H1 (cell line): Measurements from ENCODE around the gene AARSD1. TPM values are rescaled to one million over a fixed set of nuclear protein-coding genes. Genes with fewer than 3 reads are reported as not detected.

Source experiments
- CTCF ChIA-PET: fragments of 300-600 bp; sonication (Branson Sonifier 250); formaldehyde crosslinking; loops from one replicate; lab custom pipeline; 2021; ENCODE audit not compliant: partially characterized antibody; lab: Charles Lee
- POLR2A ChIA-PET: fragments of 300-600 bp; sonication (Branson Sonifier 250); formaldehyde crosslinking; loops from one replicate; lab custom pipeline; 2021; ENCODE audit warnings: inconsistent platforms; ENCODE audit not compliant: partially characterized antibody; lab: Charles Lee
- DNase-seq, 2 experiments: peaks; one replicate each; pipeline versions ENCODE4 v3.0.0 to v3.0.0-alpha.2; 2010 to 2022; ENCODE audit warnings: low spot score in 2 of 2, low read depth in 1 of 2, mixed read lengths in 1 of 2
- FAIRE-seq: peaks from 2 replicates; lab custom pipeline; 2011; peaks lifted over from hg19 to GRCh38; lab: Jason Lieb, UNC
- H2AFZ ChIP-seq: 2 replicates; pipeline ENCODE4 v1.8.1; 2012; ENCODE audit warnings: low read length, inconsistent platforms
- H2AK5ac ChIP-seq: 2 replicates; pipeline ENCODE4 v1.6.1; 2013; ENCODE audit warnings: low read depth, low read length
- H2BK120ac ChIP-seq: replicated peaks from 2 replicates; pipeline ENCODE3; 2013; ENCODE audit warnings: low read depth, low read length, inconsistent platforms
- H2BK12ac ChIP-seq: 2 replicates; pipeline ENCODE4 v1.6.1; 2013; ENCODE audit warnings: low read depth, low read length
- H2BK15ac ChIP-seq: 2 replicates; pipeline ENCODE4 v1.6.1; 2013; ENCODE audit warnings: low read length
- H2BK20ac ChIP-seq: 2 replicates; pipeline ENCODE4 v1.6.1; 2013; ENCODE audit warnings: low read length
- H2BK5ac ChIP-seq: 2 replicates; pipeline ENCODE4 v1.6.1; 2013; ENCODE audit warnings: low read depth, low read length
- H3K14ac ChIP-seq: 2 replicates; pipeline ENCODE4 v1.6.1; 2013; ENCODE audit warnings: inconsistent platforms; ENCODE audit not compliant: insufficient read length
- H3K18ac ChIP-seq: 2 replicates; pipeline ENCODE4 v1.6.1; 2013; ENCODE audit warnings: low read length; ENCODE audit errors: extremely low read depth
- H3K23ac ChIP-seq: 2 replicates; pipeline ENCODE4 v1.6.1; 2013; ENCODE audit warnings: inconsistent platforms; ENCODE audit not compliant: insufficient read length
- H3K23me2 ChIP-seq: 2 replicates; pipeline ENCODE4 v1.6.1; 2013; ENCODE audit warnings: low read depth, low read length
- H3K27ac ChIP-seq: 2 replicates; pipeline ENCODE4 v1.6.1; 2011; ENCODE audit warnings: low read depth, low read length, inconsistent platforms
- H3K27me3 ChIP-seq, 4 experiments: replicated peaks in 1 of 4; 1 replicate in 1 of 4; 2 replicates in 3 of 4; pipeline versions ENCODE4 v1.6.1 to v1.8.1; 2011 to 2013; ENCODE audit warnings: low read length in 3 of 4, mild to moderate bottlenecking in 3 of 4, inconsistent platforms in 2 of 4, mixed read lengths in 2 of 4, moderate library complexity in 1 of 4; ENCODE audit not compliant: control insufficient read depth in 3 of 4, insufficient read depth in 3 of 4; ENCODE audit errors: extremely low read depth in 1 of 4
- H3K36me3 ChIP-seq, 4 experiments: 2 replicates each; pipeline versions ENCODE4 v1.6.1 to v1.8.1; 2011 to 2013; ENCODE audit warnings: mild to moderate bottlenecking in 4 of 4, low read length in 3 of 4, moderate library complexity in 2 of 4, control low read depth in 1 of 4, inconsistent platforms in 1 of 4; ENCODE audit not compliant: insufficient read depth in 4 of 4, control insufficient read depth in 2 of 4
- H3K4ac ChIP-seq: replicated peaks from 2 replicates; pipeline ENCODE3; 2013; ENCODE audit warnings: low read length, low read depth, mixed read lengths, inconsistent platforms; ENCODE audit not compliant: insufficient read length
- H3K4me1 ChIP-seq, 4 experiments: replicated peaks in 1 of 4; 1 replicate in 1 of 4; 2 replicates in 3 of 4; pipeline versions ENCODE4 v1.6.1 to v1.8.1; 2011 to 2013; ENCODE audit warnings: low read length in 3 of 4, inconsistent platforms in 2 of 4, mixed read lengths in 1 of 4; ENCODE audit not compliant: insufficient read depth in 4 of 4, control insufficient read depth in 3 of 4
- H3K4me2 ChIP-seq, 2 experiments: 2 replicates each; pipeline versions ENCODE4 v1.6.1 to v1.8.1; 2011 to 2013; ENCODE audit warnings: low read depth in 2 of 2, low read length in 2 of 2, control low read depth in 1 of 2, inconsistent platforms in 1 of 2, mild to moderate bottlenecking in 1 of 2; ENCODE audit not compliant: insufficient read depth in 1 of 2
- H3K4me3 ChIP-seq, 4 experiments: fragments of 200-600, 300-600 bp in 1 of 4; sonication (generic), shearing (Covaris generic), sonication (Bioruptor Twin) in 1 of 4; 2 replicates each; pipeline versions ENCODE4 v1.5.1 to v1.8.1; 2011 to 2016; ENCODE audit warnings: low read length in 4 of 4, low read depth in 3 of 4, control low read depth in 2 of 4, inconsistent platforms in 2 of 4, mild to moderate bottlenecking in 2 of 4, mixed read lengths in 1 of 4, moderate library complexity in 1 of 4; ENCODE audit not compliant: insufficient read depth in 2 of 4; ENCODE audit errors: extremely low read depth in 1 of 4
- H3K56ac ChIP-seq: replicated peaks from 2 replicates; pipeline ENCODE3; 2013; ENCODE audit warnings: low read depth, mild to moderate bottlenecking, mixed read lengths, low read length, inconsistent platforms; ENCODE audit not compliant: insufficient read length
- H3K79me1 ChIP-seq: 2 replicates; pipeline ENCODE4 v1.6.1; 2013; ENCODE audit warnings: low read depth, low read length, control low read depth
- H3K79me2 ChIP-seq, 2 experiments: 2 replicates each; pipeline versions ENCODE4 v1.6.1 to v1.8.1; 2012 to 2013; ENCODE audit warnings: low read length in 2 of 2, mild to moderate bottlenecking in 2 of 2, inconsistent platforms in 1 of 2; ENCODE audit not compliant: insufficient read depth in 2 of 2, control insufficient read depth in 1 of 2
- H3K9ac ChIP-seq, 4 experiments: replicated peaks in 1 of 4; 1 replicate in 1 of 4; 2 replicates in 3 of 4; pipeline versions ENCODE4 v1.6.1 to v1.8.1; 2011 to 2013; ENCODE audit warnings: low read depth in 3 of 4, low read length in 3 of 4, control low read depth in 2 of 4, mild to moderate bottlenecking in 2 of 4, moderate library complexity in 2 of 4, inconsistent platforms in 1 of 4; ENCODE audit errors: extremely low read depth in 1 of 4
- H3K9me3 ChIP-seq, 2 experiments: 2 replicates each; pipeline versions ENCODE4 v1.6.1 to v1.8.1; 2012 to 2013; ENCODE audit warnings: mild to moderate bottlenecking in 2 of 2, moderate library complexity in 2 of 2, control low read depth in 1 of 2, inconsistent platforms in 1 of 2, low read depth in 1 of 2, low read length in 1 of 2, mixed read lengths in 1 of 2; ENCODE audit not compliant: insufficient read depth in 2 of 2
- H4K20me1 ChIP-seq, 2 experiments: replicated peaks in 1 of 2; 2 replicates each; pipeline versions ENCODE3 to v1.8.1; 2011 to 2013; ENCODE audit warnings: inconsistent platforms in 2 of 2, low read length in 2 of 2, mild to moderate bottlenecking in 1 of 2; ENCODE audit not compliant: insufficient read depth in 2 of 2, control insufficient read depth in 1 of 2
- H4K5ac ChIP-seq: 2 replicates; pipeline ENCODE4 v1.6.1; 2013; ENCODE audit warnings: low read length, low read depth, mixed read lengths, inconsistent platforms; ENCODE audit not compliant: insufficient read length
- H4K8ac ChIP-seq: 2 replicates; pipeline ENCODE4 v1.8.0; 2013; ENCODE audit warnings: mild to moderate bottlenecking, moderate library complexity, low read length, inconsistent platforms; ENCODE audit not compliant: insufficient read depth; ENCODE audit errors: extremely low read depth
- H4K91ac ChIP-seq: replicated peaks from 2 replicates; pipeline ENCODE3; 2013; ENCODE audit warnings: low read length, mixed read lengths, inconsistent platforms; ENCODE audit not compliant: insufficient read length
- BRCA1 ChIP-seq: IDR thresholded peaks from 2 replicates; pipeline ENCODE4 v1.6.1; 2012; ENCODE audit warnings: low read depth, low read length, improper control_type of control experiment
- CTBP2 ChIP-seq: IDR thresholded peaks from 2 replicates; pipeline ENCODE4 v1.7.0; 2011; ENCODE audit warnings: borderline replicate concordance, mild to moderate bottlenecking, moderate library complexity, mixed read lengths, low read length; ENCODE audit not compliant: insufficient read depth, insufficient read length
- EP300 ChIP-seq, 2 experiments: IDR thresholded peaks; 1 replicate in 1 of 2; 2 replicates in 1 of 2; pipeline ENCODE4 v1.6.1; 2011 to 2012; ENCODE audit warnings: low read depth in 2 of 2, low read length in 2 of 2, mild to moderate bottlenecking in 2 of 2, borderline replicate concordance in 1 of 2, inconsistent platforms in 1 of 2, moderate library complexity in 1 of 2
- RAD21 ChIP-seq, 2 experiments: IDR thresholded peaks in 1 of 2; conservative IDR thresholded peaks in 1 of 2; 2 replicates each; pipeline ENCODE4 v1.6.1; 2011; ENCODE audit warnings: low read depth in 2 of 2, low read length in 2 of 2, improper control_type of control experiment in 1 of 2, inconsistent platforms in 1 of 2, mild to moderate bottlenecking in 1 of 2, moderate library complexity in 1 of 2
- TBP ChIP-seq: IDR thresholded peaks from 2 replicates; pipeline ENCODE4 v1.6.1; 2011; ENCODE audit warnings: low read depth, low read length, improper control_type of control experiment
- WGBS, 2 experiments: shearing (Covaris generic) in 1 of 2; methylation state at CpG; one replicate each; pipeline versions ENCODE4 v1.1.6 to v1.1.7; 2013 to 2015; ENCODE audit warnings: low lambda C conversion rate in 2 of 2, mixed read lengths in 2 of 2, inconsistent platforms in 1 of 2, low coverage in 1 of 2, missing lambda C conversion rate in 1 of 2; ENCODE audit not compliant: insufficient replicate concordance in 2 of 2, insufficient coverage in 1 of 2, insufficient read length in 1 of 2; ENCODE audit errors: extremely low coverage in 1 of 2, missing lambda C conversion rate in 1 of 2; 5-methylcytosine and 5-hydroxymethylcytosine counted together
- polyA plus RNA-seq, 7 experiments: library from polyadenylated mRNA; depleted of rRNA in 3 of 7; stranded (reverse) in 5 of 7; unstranded in 2 of 7; fragments of >200 nt in 5 of 7; fragments of 200-250 nt in 2 of 7; gene quantifications; 1 replicate in 5 of 7; 2 replicates in 1 of 7; 4 replicates in 1 of 7; pipeline versions ENCODE4 v1.2.1 to v1.2.3, GENCODE V29; 2011 to 2013; ENCODE audit warnings: missing spikeins in 2 of 7, mixed read lengths in 2 of 7
- total RNA-seq: library from RNA; stranded (reverse); fragmentation: NEBNext Ultra II Directional; extraction: Animal tissue kit (Norgen Biotek cat#: 25700); gene quantifications from 2 replicates; pipeline ENCODE4 v1.2.1, GENCODE V29; 2021
- TF ChIP-seq, protein P1 (sequence below): IDR thresholded peaks from 2 replicates; pipeline ENCODE4 v1.6.1; 2012; ENCODE audit warnings: inconsistent platforms
- TF ChIP-seq, protein P2 (sequence below), 3 experiments: IDR thresholded peaks; 1 replicate in 2 of 3; 2 replicates in 1 of 3; pipeline versions ENCODE4 v1.5.1 to v1.6.1; 2011; ENCODE audit warnings: low read length in 3 of 3, mild to moderate bottlenecking in 3 of 3, inconsistent platforms in 2 of 3, low read depth in 1 of 3, moderate library complexity in 1 of 3; ENCODE audit not compliant: insufficient read depth in 1 of 3; ENCODE audit errors: control extremely low read depth in 1 of 3

Gene AARSD1
- total and polyA plus RNA-seq, 2 of the 8 experiments (the other 6 are each of a cell fraction or from before 2014, with no cell fraction given) = 51.5 to 58.8 TPM

DNA sequence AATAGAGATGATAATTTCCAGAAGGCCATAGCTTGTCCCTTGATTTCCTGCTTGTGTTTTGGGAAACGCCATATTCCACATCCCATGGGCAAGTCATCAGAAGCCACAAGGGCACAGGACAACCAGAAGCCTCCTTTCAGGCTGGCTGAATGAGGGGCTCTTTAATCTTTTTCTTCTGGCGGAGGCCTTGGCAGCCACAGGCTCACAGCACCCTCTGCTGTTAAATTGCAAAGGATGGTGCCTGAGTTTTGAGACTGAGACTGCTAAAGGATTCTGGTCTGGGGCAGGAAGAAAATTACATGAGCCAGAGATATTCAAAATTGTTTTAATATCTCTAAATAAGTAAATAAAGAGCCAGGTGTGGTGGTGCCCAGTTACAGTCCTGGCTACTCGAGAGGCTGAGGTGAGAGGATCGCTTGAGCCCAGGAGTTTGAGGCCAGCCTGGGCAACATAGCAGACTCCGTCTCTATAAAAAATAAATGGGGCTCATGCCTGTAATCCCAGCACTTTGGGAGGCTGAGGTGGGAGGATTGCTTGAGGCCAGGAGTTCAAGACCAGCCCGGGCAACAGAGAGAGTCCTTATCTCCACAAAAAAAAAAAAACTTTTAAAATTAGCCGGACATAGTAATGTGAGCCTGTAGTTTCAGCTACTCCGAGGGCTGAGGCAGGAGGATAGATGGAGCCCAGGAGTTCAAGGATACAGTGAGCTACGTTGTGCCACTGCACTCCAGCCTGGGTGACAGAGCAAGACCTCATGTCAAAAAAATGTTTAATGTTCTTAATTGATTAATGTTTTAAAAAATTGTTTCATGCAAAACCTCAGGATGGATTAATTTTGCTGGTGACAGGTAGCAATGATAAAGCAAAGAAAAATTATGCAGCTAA is 26.3 kb downstream of the AARSD1 start:
- ChIA-PET CTCF (interaction anchor here (0.6 to 7.7 kb wide), 38 partner anchors 9 to 967 kb away, joined by 3 to 111 read pairs (median 3); partner anchors contain the start of genes AARSD1, AOC2, AOC3 and BECN1), POLR2A (interaction anchor here (0.8 to 3.8 kb wide), 9 partner anchors 9 to 104 kb away, joined by 3 to 29 read pairs (median 3); partner anchors contain the start of gene AOC2)
- no peak overlapping the region for H3K4ac ChIP-seq
- no peaks in the 10 kb centered on the region for H3K79me1 ChIP-seq
- H3K56ac ChIP-seq = no peak overlapping the region
- no peak overlapping the region for H2BK12ac ChIP-seq
- H3K23me2 ChIP-seq = no peaks in the 10 kb centered on the region
- H3K4me3 ChIP-seq = no peak overlapping the region
- H3K18ac ChIP-seq = no peak overlapping the region
- H2BK20ac ChIP-seq = no peak overlapping the region
- H3K79me2 ChIP-seq = no peaks in the 10 kb centered on the region
- DNase-seq (peak; percentile 25 to 55), FAIRE-seq (peak; percentile 62)
- H3K4me1 ChIP-seq = no peaks in the 10 kb centered on the region
- H3K23ac ChIP-seq = no peak overlapping the region
- H3K4me2 ChIP-seq = no peak overlapping the region
- no peak overlapping the region for H2BK5ac ChIP-seq
- no peak overlapping the region for H3K9ac ChIP-seq
- H4K91ac ChIP-seq = no peak overlapping the region
- 49% methylated on average over 9 of the region's 9 CpGs; no CpG with 5 or more reads in 1 of the 2 experiments for WGBS, 2 experiments
- no peaks in the 10 kb centered on the region for H4K20me1 ChIP-seq
- H3K36me3 ChIP-seq = no peaks in the 10 kb centered on the region
- no peak overlapping the region for H2BK15ac ChIP-seq
- no peak overlapping the region for H3K27ac ChIP-seq
- H2BK120ac ChIP-seq = no peak overlapping the region
- no peaks in the 10 kb centered on the region for H3K27me3 ChIP-seq
- H3K14ac ChIP-seq = no peak overlapping the region
- H4K8ac ChIP-seq = no peak overlapping the region
- no peak overlapping the region for H4K5ac ChIP-seq
- no peaks in the 10 kb centered on the region for H3K9me3 ChIP-seq
- no peak overlapping the region for H2AK5ac ChIP-seq
- no peak overlapping the region for H2AFZ ChIP-seq
- TF ChIP-seq BRCA1 = no peak
- TF ChIP-seq, protein P1, sequence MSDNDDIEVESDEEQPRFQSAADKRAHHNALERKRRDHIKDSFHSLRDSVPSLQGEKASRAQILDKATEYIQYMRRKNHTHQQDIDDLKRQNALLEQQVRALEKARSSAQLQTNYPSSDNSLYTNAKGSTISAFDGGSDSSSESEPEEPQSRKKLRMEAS = no peak
- TF ChIP-seq TBP = peak; percentile 43; the same call in 1 of the 2 replicates
- TF ChIP-seq, protein P2, sequence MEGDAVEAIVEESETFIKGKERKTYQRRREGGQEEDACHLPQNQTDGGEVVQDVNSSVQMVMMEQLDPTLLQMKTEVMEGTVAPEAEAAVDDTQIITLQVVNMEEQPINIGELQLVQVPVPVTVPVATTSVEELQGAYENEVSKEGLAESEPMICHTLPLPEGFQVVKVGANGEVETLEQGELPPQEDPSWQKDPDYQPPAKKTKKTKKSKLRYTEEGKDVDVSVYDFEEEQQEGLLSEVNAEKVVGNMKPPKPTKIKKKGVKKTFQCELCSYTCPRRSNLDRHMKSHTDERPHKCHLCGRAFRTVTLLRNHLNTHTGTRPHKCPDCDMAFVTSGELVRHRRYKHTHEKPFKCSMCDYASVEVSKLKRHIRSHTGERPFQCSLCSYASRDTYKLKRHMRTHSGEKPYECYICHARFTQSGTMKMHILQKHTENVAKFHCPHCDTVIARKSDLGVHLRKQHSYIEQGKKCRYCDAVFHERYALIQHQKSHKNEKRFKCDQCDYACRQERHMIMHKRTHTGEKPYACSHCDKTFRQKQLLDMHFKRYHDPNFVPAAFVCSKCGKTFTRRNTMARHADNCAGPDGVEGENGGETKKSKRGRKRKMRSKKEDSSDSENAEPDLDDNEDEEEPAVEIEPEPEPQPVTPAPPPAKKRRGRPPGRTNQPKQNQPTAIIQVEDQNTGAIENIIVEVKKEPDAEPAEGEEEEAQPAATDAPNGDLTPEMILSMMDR (IDR thresholded peaks at IDR 0.05; ENCODE audit: control extremely low read depth in 1 of 3, insufficient read depth in 1 of 3, low read depth in 1 of 3, low read length in 3 of 3) = peak; percentile 47 to 87 (median 85)
- TF ChIP-seq EP300 (IDR thresholded peaks at IDR 0.05; ENCODE audit: borderline replicate concordance in 1 of 2, low read depth in 2 of 2, low read length in 2 of 2) = no peak
- no peak for TF ChIP-seq CTBP2
- peak; percentile 96 for TF ChIP-seq RAD21 (IDR thresholded peaks at IDR 0.05 in 1 of 2, conservative IDR thresholded peaks at IDR 0.05 in 1 of 2; ENCODE audit: low read depth in 2 of 2, low read length in 2 of 2)
